Measurements from ENCODE around the gene NEURL1.

DNA sequence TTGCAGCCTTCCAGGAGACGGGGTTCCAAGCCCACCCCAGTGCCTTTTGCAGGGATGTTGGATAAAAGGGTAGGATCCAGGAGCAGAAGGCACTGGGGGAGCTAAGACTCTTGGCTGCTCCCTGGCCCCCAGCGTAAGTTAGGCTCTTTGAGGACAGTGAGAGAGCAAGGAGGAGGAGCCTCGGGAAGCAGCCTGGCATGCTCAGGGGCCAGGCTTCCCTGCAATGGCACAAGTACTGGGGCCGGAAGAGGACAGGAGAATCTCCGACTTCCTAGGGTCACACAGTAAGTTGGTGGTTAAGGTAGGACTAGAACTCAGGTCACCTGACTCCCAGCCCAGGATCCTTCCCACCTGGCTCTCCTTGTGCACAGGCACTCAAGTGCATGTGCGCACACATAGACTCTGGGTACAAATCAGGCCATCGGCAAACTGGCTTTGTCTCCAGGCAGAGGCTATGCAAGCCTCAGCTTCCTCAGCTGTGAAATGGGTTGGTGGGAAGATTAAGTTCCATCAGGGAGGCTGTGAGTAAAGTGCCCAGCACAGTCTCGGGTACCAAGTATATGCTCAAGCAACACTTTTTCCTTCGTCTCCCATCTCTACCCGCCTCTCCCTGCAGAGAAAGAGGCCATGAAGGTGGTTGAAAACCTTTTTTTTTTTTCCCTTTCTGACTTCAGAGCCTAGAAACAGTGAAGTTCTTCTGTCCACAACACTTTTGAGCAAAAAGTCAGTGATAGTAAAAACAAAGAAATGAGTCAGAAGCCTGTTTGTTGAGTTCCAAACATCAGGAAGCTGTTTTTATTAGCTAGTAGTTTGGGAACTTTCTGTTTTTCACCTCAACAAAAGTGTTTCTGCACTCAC, 79.1 kb downstream of the NEURL1 start:
- no peak for TF ChIP-seq CTCF (IDR thresholded peaks at IDR 0.05)
- TF ChIP-seq POLR2A (IDR thresholded peaks at IDR 0.05): no peak
- no peak for TF ChIP-seq EP300 (IDR thresholded peaks at IDR 0.05)

All from ovary (tissue), 3 donors.